ENCODE results near the gene C1QTNF6.

The C1QTNF6 gene

GRCh38 chr22:37223965-37224551 is 36.0 kb upstream of the C1QTNF6 start:
- no peak for DNase-seq (ENCODE audit: low spot score)

- DNase-seq (ENCODE audit: low spot score): no peak
These were observed 34.5 kb upstream of the C1QTNF6 start for GRCh38 chr22:37222440-37222971.

GRCh38 chr22:37221424-37222333 is 33.6 kb upstream of the C1QTNF6 start:
- no peak for DNase-seq (ENCODE audit: low spot score)

- DNase-seq (ENCODE audit: low spot score): no peak
These were observed 32.5 kb upstream of the C1QTNF6 start for GRCh38 chr22:37220543-37220981.

- no peak for DNase-seq (ENCODE audit: low spot score)
These were observed 31.5 kb upstream of the C1QTNF6 start for GRCh38 chr22:37219533-37219932.

- DNase-seq (ENCODE audit: low spot score): no peak
These were observed 30.8 kb upstream of the C1QTNF6 start for GRCh38 chr22:37218771-37219411.

- no peak for DNase-seq (ENCODE audit: low spot score)
These were observed 30.3 kb upstream of the C1QTNF6 start for GRCh38 chr22:37218399-37218770.

GRCh38 chr22:37215890-37216289 is 27.8 kb upstream of the C1QTNF6 start:
- no peak for DNase-seq (ENCODE audit: low spot score)

GRCh38 chr22:37214731-37215030 is 26.6 kb upstream of the C1QTNF6 start:
- DNase-seq (ENCODE audit: low spot score): no peak

GRCh38 chr22:37213941-37214730 is 26.1 kb upstream of the C1QTNF6 start:
- DNase-seq (ENCODE audit: low spot score): no peak

- DNase-seq (ENCODE audit: low spot score): no peak
These were observed 25.3 kb upstream of the C1QTNF6 start for GRCh38 chr22:37213218-37213855.

- no peak for DNase-seq (ENCODE audit: low spot score)
These were observed 24.3 kb upstream of the C1QTNF6 start, which contains the start of gene SSTR3 for GRCh38 chr22:37212174-37212906. SSTR3 (minus strand) TSS chr22:37212477; CDS start chr22:37207803, 4,674 bp downstream.

- DNase-seq (ENCODE audit: low spot score): no peak
These were observed 23.8 kb upstream of the C1QTNF6 start for GRCh38 chr22:37211866-37212173.

GRCh38 chr22:37211075-37211865 is 23.2 kb upstream of the C1QTNF6 start:
- DNase-seq (ENCODE audit: low spot score): no peak

GRCh38 chr22:37210041-37210803 is 22.2 kb upstream of the C1QTNF6 start:
- DNase-seq (ENCODE audit: low spot score): no peak

GRCh38 chr22:37209140-37209845 is 21.2 kb upstream of the C1QTNF6 start:
- no peak for DNase-seq (ENCODE audit: low spot score)

- no peak for DNase-seq (ENCODE audit: low spot score)
These were observed 20.5 kb upstream of the C1QTNF6 start for GRCh38 chr22:37208401-37209139.

GRCh38 chr22:37207981-37208380 is 19.9 kb upstream of the C1QTNF6 start:
- DNase-seq (ENCODE audit: low spot score): no peak
